ENCODE measurements around the gene PKHD1.
A peak's percentile ranks its signal among the peaks of the same experiment; 100 is the strongest.
"Not testable (repeated sequence)": the region's sequence is repeated elsewhere in the genome, so short reads cannot be mapped to it uniquely, and the experiment has no call there.

Gene PKHD1

GRCh38 chr6:51986864-51987263 lies 100.5 kb downstream of the PKHD1 start:
- DNase-seq = no peak

DNA sequence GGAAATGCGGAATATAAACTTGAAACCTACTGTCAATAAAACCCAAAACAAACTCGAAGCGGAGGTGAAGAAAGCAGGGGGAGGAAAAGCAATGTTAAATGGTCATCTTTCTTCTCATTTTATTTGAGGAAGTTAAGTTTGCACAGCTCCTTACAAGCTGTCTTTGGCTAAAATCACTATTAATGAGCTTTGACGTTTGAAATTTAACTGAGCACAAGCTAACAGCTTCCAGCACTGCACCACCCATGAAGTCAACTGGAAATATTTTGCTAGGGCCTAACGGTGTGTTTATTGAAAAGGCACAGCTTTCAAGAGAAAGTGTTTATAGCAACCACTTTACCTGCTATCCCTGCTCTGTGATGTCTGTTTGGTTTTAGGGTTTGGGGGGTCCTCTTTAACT lies 103.8 kb downstream of the PKHD1 start:
- no peak for DNase-seq

- not testable (repeated sequence) for DNase-seq
Observed at GRCh38 chr6:51982695-51983094, 104.7 kb downstream of the PKHD1 start.

- DNase-seq = no peak
Observed at GRCh38 chr6:51976374-51976773, 111.0 kb downstream of the PKHD1 start.

DNA sequence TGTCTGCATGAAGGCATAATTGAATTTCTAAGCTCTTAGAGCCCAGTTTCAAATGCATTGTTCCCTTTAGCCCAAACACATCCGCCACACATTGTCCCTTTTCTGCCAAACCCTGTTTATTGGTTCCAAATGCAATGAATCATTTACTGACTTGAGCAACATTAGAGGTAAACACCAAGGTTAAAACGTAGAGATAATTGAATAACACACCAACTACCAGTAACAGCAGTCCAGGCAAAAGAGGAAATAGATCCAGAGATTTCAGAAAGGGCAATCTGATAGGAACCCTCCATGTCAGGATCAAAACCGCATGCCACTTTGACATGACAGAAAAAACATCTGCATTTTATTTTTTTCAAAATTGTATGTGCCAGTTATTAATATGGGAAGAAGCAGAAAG lies 114.8 kb downstream of the PKHD1 start:
- DNase-seq = no peak

GRCh38 chr6:51968265-51968664 lies 119.1 kb downstream of the PKHD1 start:
- DNase-seq = no peak

- no peak for DNase-seq
Observed at GRCh38 chr6:51965222-51965801, 122.1 kb downstream of the PKHD1 start.

DNA sequence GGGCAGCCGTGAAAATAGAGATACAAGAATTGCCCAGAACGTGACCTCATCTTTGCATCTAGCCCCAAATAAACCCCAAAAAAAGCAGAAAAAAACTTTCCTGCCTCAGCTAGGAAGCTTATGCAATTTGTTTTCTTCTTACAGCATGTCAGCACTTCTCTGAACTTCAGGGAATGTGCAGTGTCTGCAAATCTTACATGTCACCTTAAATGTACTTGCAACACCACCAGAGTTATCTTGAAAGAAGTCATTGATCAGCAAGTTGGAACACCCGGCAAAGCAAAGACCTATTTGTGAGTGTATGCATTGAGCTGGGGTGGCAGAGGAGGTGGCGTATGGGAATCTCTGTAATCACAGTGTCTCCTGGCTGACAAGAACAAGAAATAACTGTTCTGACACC lies 123.4 kb downstream of the PKHD1 start:
- DNase-seq = no peak

- DNase-seq = no peak
Observed at GRCh38 chr6:51962354-51962753, 125.1 kb downstream of the PKHD1 start.

DNA sequence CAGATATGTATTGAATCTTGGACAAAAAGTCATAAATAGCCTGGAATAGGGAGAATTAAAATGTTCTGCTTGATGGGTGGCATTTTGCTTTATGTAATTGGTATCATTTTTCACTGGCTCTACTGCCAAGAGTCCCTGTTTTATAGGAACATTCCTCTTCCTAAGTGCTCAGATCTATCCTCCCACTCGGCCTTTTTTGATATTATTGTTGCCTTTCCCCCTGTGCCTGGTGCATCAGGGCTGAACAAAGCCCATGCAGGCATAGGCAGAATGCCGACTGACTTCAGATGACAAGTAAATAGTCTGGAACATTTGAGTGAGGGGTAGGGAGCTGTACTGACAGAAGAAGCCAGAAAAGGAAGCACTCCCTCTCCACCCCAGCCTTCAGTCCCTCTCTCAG lies 127.0 kb downstream of the PKHD1 start:
- no peak for DNase-seq

DNA sequence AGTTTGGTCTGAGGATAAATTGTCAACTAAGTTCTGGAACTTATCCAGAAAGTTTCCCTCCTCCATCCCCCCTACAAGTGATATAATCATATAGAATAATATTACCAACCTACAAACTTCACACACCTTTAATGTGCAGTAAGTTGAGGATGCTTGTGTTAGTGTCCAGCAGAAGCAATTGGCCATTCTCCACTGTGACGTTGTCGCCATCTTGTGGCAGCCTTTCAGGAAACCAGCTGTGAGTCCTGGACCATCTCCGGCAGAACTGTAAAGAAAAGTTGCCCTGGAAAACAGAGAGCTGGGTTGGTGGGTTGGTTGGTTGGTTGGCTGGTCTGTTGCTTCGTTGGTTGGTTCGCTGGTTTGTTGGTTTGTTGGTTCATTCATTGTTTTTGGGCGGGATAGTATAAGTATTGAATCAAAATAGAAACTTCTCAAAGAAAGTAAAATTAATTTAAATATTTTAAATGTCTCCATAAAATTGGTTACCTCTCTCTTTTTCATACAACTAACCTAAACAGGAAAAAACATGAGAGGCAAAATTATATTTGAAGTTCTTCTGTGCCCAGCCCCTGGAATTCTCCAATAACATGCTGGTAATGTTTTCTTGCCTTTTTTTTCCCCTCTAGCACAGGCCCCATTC lies 127.5 kb downstream of the PKHD1 start:
- peak; percentile 8 for DNase-seq

DNA sequence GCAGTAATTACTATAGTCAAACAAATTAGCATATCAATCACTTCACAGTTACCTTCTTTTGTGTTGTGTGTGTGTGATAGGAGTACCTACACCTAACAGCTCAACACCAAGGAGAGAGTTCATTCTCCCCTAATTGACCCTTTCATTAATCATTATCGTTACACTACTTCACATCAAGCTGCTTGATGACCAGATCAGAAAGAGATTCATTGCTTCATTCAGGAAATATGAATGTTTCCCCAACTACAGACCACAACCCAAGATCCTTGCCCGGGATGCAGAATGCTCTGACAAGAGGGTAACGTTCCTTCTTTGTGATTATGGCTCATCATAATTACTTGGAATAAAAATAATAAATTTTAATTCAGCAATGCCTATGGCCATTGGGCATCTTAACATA lies 132.7 kb downstream of the PKHD1 start:
- DNase-seq = no peak

GRCh38 chr6:51953246-51953645 lies 134.2 kb downstream of the PKHD1 start:
- no peak for DNase-seq

GRCh38 chr6:51951924-51952323 lies 135.5 kb downstream of the PKHD1 start:
- DNase-seq = no peak

DNA sequence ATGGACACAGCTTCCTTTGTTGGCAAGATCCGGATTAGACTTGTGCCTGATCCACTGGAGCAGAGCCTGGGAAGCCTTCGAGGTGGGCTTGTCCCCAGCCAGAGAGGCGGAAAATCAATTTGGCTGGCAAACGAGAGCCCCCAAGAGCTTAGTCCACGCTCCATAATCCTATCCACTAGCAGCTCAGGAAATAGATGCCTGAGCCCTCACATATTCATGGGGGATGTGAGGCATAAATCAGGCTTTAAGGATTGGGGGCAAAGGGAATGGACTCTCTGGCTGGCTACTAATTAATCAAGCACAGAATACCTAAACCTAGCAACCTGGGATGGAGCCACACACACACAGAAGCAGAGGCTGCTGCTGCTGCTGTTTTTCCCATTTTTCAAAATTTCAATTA lies 137.9 kb downstream of the PKHD1 start:
- DNase-seq = no peak

GRCh38 chr6:51939695-51940094 lies 147.7 kb downstream of the PKHD1 start:
- not testable (repeated sequence) for DNase-seq

DNA sequence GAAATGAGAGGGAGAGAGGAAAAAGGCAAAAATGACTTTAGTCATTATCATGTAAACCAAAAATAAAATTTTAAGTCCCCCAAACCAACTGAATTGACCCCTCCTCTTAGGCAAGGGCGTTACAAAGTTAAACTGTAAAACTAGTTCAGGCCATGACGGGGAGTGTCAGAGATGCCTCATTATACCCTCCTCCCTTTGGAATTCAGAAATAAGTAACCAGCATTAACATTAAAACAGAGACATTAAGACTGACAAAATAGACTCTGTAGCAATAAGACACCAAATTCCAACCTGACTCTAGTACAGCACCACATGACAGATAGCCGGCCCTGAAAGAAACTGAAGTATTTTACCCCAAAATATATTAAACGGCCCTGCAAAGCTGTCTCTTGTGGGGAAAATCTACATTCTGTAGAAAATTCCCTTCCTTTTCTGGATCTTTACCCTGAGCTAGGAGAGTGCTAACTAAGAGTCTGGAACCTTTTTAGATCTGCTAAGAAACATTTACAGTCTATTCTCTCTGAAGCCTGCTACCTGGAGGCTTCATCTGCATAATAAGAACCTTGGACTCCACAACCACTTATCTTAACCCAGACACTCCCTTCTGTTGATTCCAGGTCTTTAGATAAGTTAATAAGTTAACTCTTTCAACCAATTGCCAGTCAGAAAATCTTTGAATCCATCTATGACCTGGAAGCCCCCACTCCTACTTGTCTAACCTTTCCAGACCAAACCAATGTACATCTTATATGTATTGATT lies 150.7 kb downstream of the PKHD1 start:
- DNase-seq = no peak

GRCh38 chr6:51934098-51934497 lies 153.3 kb downstream of the PKHD1 start:
- no peak for DNase-seq

DNA sequence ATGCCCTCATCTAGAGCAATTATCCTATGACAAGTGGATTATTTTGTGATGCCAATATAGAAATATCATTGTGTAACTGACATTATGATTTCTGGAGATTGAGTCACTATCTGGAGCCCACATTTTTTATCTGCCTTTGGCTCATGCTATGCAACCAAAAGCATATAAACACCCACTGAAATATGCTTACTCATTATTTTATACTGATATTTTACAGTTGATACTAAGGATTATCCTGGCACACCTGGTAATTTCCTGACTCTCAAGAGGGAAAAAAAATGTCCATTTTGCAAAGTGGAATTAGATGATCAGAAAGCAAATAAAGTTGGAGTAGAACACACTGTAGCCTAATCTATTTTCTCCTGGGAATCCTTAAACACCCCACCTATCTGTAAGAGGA lies 154.5 kb downstream of the PKHD1 start:
- DNase-seq = no peak

GRCh38 chr6:51930602-51931001 lies 156.8 kb downstream of the PKHD1 start:
- no peak for DNase-seq

DNA sequence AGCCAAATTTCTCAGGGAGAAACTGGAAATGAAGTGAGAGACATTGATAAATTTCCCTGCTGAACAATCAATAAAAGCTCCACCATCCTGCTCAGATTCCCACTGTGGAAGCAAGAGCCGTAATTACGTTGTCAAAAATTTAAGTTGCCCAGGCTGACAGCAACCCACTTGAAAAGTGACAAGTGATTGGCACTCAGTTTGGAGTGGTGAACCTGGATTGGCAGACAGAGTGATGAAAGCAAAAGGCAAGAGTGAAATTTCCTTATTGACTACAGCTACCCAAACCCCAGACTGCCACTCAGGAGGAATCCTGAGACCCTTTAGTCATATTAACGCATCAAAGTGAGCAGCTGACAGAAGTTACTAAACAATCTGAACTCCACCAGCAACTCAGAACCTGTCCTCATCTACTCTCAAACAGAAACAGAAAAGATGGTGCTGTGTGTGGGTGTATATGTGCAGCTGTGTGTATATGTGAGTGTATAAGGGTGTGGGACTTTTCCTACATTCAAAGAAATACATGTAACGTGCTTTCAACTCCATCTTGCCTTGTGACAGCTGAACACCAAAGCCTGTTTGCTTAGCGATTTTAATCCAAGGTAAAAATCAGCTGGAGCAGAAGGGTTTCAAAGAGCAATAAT lies 157.4 kb downstream of the PKHD1 start:
- DNase-seq = no peak

DNA sequence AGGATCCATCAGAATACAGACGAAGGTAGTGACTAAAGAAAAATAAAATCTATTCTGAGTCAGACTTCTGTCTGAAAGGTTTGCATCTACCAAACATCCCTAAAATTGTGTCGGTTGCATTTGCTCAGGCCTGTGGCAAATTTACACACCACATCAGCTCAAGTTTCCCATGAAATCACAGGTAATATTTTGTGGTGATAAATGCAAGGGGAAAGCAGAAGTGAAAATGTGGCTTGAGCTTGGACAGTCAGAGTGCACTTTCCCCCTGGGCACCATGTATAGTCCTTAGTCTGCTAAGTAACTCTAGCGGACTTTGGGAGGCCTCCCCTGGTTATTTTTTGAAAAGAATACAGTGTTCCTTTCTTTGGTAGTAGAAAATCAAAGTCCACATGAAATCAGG lies 159.1 kb downstream of the PKHD1 start:
- DNase-seq = no peak

DNA sequence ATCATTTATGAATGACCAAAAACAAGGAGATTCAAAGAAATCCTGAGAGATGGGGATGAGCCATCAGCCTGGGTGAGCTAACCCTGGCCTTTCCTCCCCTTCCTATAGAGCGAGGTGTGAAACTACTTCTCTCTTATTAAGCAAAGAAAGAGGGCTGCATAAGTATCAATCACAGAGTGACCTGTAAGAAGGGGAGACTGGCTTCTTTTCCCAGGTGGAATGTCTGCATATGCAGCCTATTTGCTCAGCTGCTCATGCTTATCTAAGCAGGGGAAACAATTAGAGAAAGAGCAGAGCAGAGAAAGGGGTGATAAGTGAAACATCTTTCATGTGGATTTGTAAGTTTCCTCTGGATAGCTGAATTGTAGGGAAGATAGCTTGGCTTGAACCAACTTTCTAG lies 160.0 kb downstream of the PKHD1 start:
- DNase-seq = no peak

DNA sequence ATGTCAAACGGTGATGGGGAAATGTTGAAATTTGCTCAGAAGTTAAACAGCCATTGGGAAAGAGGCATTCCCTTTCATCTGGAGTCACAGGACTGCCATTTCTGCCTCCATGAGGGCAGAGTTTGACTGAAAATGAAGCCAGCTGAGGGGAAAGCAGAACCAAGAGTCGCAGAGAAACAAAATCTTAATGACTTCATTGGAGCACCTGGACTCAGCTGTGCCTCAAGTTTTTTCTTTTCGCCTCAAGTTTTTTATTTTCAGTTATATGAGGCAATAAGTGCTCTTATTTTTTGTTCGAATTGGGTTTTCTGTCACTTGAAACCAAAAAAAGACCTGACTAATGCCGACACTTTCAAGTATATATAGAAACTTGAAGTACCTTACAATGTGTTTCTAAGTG lies 161.3 kb downstream of the PKHD1 start:
- no peak for DNase-seq

Data from NCI-H2107 (cell line).